ENCODE measurements around the gene ESR1. TPM values are rescaled to one million over a fixed set of nuclear protein-coding genes. Genes with fewer than 3 reads are reported as not detected.

The ESR1 gene
- total and polyA plus RNA-seq, 4 donors: 0.05 to 16.1 (median 6.3) TPM

DNA sequence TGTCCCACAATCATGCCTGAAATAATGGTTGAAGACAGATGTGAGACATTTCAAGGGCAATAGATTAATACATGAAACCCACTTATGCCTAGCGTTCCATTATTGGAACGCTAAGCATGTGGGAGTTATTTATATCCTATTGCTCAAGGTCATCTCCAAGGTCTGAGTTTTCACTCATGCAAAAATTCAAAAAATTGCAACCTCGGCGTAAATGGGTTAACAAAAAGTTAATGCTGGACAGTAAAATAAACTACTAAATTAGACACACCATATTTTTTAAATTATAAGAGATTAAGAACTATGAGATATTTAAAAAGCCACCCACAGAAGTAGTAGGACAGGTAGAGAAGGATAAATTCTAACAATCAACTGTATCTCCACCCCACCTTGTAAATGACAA is 98.4 kb downstream of the ESR1 start:
- Histone ChIP-seq H3K4me1 (ENCODE audit: control insufficient read depth in 4 of 4, insufficient read depth in 4 of 4, low read length in 3 of 4) (peaks cover 0 to 2% (median 0%) of the 10 kb centered on the region in 4 donors), H3K36me3 (ENCODE audit: control insufficient read depth in 4 of 4, insufficient read depth in 3 of 4, low read depth in 1 of 4, low read length in 3 of 4) (peaks cover 0 to 3% (median under 1%) of the 10 kb centered on the region in 4 donors), H3K27ac (ENCODE audit: low read depth in 1 of 2, low read length in 2 of 2) (no peak overlapping the region), H3K27me3 (ENCODE audit: control insufficient read depth in 4 of 4, insufficient read depth in 4 of 4, low read length in 3 of 4) (no peaks in the 10 kb centered on the region), H3K4me3 (ENCODE audit: low read depth in 1 of 3, low read length in 3 of 3) (no peak overlapping the region), H3K9ac (ENCODE audit: low read depth in 1 of 2, low read length in 2 of 2) (no peak overlapping the region), H3K9me3 (ENCODE audit: control insufficient read depth in 4 of 4, low read length in 3 of 4) (no peaks in the 10 kb centered on the region)
- 95% methylated on average over 4 of the region's 4 CpGs for WGBS
- TF ChIP-seq, protein P1, sequence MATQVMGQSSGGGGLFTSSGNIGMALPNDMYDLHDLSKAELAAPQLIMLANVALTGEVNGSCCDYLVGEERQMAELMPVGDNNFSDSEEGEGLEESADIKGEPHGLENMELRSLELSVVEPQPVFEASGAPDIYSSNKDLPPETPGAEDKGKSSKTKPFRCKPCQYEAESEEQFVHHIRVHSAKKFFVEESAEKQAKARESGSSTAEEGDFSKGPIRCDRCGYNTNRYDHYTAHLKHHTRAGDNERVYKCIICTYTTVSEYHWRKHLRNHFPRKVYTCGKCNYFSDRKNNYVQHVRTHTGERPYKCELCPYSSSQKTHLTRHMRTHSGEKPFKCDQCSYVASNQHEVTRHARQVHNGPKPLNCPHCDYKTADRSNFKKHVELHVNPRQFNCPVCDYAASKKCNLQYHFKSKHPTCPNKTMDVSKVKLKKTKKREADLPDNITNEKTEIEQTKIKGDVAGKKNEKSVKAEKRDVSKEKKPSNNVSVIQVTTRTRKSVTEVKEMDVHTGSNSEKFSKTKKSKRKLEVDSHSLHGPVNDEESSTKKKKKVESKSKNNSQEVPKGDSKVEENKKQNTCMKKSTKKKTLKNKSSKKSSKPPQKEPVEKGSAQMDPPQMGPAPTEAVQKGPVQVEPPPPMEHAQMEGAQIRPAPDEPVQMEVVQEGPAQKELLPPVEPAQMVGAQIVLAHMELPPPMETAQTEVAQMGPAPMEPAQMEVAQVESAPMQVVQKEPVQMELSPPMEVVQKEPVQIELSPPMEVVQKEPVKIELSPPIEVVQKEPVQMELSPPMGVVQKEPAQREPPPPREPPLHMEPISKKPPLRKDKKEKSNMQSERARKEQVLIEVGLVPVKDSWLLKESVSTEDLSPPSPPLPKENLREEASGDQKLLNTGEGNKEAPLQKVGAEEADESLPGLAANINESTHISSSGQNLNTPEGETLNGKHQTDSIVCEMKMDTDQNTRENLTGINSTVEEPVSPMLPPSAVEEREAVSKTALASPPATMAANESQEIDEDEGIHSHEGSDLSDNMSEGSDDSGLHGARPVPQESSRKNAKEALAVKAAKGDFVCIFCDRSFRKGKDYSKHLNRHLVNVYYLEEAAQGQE (IDR thresholded peaks at IDR 0.05): no peak
- TF ChIP-seq HNF4A (conservative IDR thresholded peaks at IDR 0.05): no peak
- TF ChIP-seq, protein P2, sequence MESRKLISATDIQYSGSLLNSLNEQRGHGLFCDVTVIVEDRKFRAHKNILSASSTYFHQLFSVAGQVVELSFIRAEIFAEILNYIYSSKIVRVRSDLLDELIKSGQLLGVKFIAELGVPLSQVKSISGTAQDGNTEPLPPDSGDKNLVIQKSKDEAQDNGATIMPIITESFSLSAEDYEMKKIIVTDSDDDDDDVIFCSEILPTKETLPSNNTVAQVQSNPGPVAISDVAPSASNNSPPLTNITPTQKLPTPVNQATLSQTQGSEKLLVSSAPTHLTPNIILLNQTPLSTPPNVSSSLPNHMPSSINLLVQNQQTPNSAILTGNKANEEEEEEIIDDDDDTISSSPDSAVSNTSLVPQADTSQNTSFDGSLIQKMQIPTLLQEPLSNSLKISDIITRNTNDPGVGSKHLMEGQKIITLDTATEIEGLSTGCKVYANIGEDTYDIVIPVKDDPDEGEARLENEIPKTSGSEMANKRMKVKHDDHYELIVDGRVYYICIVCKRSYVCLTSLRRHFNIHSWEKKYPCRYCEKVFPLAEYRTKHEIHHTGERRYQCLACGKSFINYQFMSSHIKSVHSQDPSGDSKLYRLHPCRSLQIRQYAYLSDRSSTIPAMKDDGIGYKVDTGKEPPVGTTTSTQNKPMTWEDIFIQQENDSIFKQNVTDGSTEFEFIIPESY (IDR thresholded peaks at IDR 0.05): no peak
- TF ChIP-seq RAD21 (IDR thresholded peaks at IDR 0.05): no peak
- no peak for TF ChIP-seq NR2F2 (IDR thresholded peaks at IDR 0.05)
- TF ChIP-seq, protein P3, sequence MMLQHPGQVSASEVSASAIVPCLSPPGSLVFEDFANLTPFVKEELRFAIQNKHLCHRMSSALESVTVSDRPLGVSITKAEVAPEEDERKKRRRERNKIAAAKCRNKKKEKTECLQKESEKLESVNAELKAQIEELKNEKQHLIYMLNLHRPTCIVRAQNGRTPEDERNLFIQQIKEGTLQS (IDR thresholded peaks at IDR 0.05): no peak
- no peak for TF ChIP-seq FOXA2 (IDR thresholded peaks at IDR 0.05)
- no peak for TF ChIP-seq GABPA (IDR thresholded peaks at IDR 0.05 in 1 of 2, conservative IDR thresholded peaks at IDR 0.05 in 1 of 2)
- no peak for TF ChIP-seq YY1 (IDR thresholded peaks at IDR 0.05)
- TF ChIP-seq, protein P4, sequence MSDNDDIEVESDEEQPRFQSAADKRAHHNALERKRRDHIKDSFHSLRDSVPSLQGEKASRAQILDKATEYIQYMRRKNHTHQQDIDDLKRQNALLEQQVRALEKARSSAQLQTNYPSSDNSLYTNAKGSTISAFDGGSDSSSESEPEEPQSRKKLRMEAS (IDR thresholded peaks at IDR 0.05): no peak
- TF ChIP-seq JUND (IDR thresholded peaks at IDR 0.05): no peak
- TF ChIP-seq, protein P5, sequence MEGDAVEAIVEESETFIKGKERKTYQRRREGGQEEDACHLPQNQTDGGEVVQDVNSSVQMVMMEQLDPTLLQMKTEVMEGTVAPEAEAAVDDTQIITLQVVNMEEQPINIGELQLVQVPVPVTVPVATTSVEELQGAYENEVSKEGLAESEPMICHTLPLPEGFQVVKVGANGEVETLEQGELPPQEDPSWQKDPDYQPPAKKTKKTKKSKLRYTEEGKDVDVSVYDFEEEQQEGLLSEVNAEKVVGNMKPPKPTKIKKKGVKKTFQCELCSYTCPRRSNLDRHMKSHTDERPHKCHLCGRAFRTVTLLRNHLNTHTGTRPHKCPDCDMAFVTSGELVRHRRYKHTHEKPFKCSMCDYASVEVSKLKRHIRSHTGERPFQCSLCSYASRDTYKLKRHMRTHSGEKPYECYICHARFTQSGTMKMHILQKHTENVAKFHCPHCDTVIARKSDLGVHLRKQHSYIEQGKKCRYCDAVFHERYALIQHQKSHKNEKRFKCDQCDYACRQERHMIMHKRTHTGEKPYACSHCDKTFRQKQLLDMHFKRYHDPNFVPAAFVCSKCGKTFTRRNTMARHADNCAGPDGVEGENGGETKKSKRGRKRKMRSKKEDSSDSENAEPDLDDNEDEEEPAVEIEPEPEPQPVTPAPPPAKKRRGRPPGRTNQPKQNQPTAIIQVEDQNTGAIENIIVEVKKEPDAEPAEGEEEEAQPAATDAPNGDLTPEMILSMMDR (IDR thresholded peaks at IDR 0.05; ENCODE audit: low read depth, low read length, missing input control): no peak
- no peak for DNase-seq (ENCODE audit: low spot score)

DNA sequence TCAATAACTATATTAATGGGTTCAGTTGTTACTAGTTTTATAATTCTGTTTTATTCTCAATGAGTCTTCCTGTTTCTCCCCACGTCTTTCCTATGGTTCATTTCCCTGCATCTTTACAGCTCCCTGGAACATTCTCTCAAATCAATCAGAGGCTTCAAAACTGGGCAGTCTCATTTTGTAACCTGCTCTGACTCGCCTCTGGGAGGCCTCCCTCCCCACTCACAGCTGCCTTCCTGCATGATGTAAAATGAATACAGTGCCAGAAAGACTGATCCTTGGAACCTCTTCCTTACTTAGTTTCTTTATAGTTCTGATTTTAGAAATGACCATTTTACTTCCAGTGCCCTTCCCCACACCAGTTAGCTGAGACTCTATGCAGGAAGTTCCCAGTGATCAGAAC is 103.9 kb downstream of the ESR1 start:
- no peak for DNase-seq (ENCODE audit: low spot score)
- Histone ChIP-seq H3K36me3 (ENCODE audit: control insufficient read depth in 4 of 4, insufficient read depth in 3 of 4, low read depth in 1 of 4, low read length in 3 of 4) (peaks cover 0 to 5% (median 0%) of the 10 kb centered on the region in 4 donors), H3K27ac (ENCODE audit: low read depth in 1 of 2, low read length in 2 of 2) (no peak overlapping the region), H3K4me1 (ENCODE audit: control insufficient read depth in 4 of 4, insufficient read depth in 4 of 4, low read length in 3 of 4) (no peaks in the 10 kb centered on the region), H3K4me3 (ENCODE audit: low read depth in 1 of 3, low read length in 3 of 3) (no peak overlapping the region), H3K9ac (ENCODE audit: low read depth in 1 of 2, low read length in 2 of 2) (no peak overlapping the region), H3K27me3 (ENCODE audit: control insufficient read depth in 4 of 4, insufficient read depth in 4 of 4, low read length in 3 of 4) (no peaks in the 10 kb centered on the region), H3K9me3 (ENCODE audit: control insufficient read depth in 4 of 4, low read length in 3 of 4) (no peaks in the 10 kb centered on the region)
- 79% methylated on average over 2 of the region's 2 CpGs for WGBS
- TF ChIP-seq TAF1 (conservative IDR thresholded peaks at IDR 0.05) (no peak), JUND (IDR thresholded peaks at IDR 0.05) (no peak), HNF4G (IDR thresholded peaks at IDR 0.05) (no peak), FOXA1 (IDR thresholded peaks at IDR 0.05) (no peak), NR2F2 (IDR thresholded peaks at IDR 0.05) (no peak), HNF4A (conservative IDR thresholded peaks at IDR 0.05) (no peak), FOXA2 (IDR thresholded peaks at IDR 0.05) (no peak), SP1 (IDR thresholded peaks at IDR 0.05) (no peak), GABPA (IDR thresholded peaks at IDR 0.05 in 1 of 2, conservative IDR thresholded peaks at IDR 0.05 in 1 of 2) (no peak), RAD21 (IDR thresholded peaks at IDR 0.05) (no peak)
- TF ChIP-seq, protein P5 (IDR thresholded peaks at IDR 0.05; ENCODE audit: low read depth, low read length, missing input control): no peak
- TF ChIP-seq, protein P1 (IDR thresholded peaks at IDR 0.05): no peak
- TF ChIP-seq, protein P4 (IDR thresholded peaks at IDR 0.05): no peak
- TF ChIP-seq, protein P3 (IDR thresholded peaks at IDR 0.05): no peak
